HG02571 (cell line): ENCODE measurements around the gene CYBA.
"Not testable (repeated sequence)": the region's sequence is repeated elsewhere in the genome, so short reads cannot be mapped to it uniquely, and the experiment has no call there.

Source experiments
- ATAC-seq: cut with Tn5 transposase; IDR thresholded peaks from one replicate; pipeline ENCODE4 v1.9.1; 2021; ENCODE audit warnings: mild to moderate bottlenecking, moderate library complexity; ENCODE audit not compliant: unreplicated experiment

CYBA gene

DNA sequence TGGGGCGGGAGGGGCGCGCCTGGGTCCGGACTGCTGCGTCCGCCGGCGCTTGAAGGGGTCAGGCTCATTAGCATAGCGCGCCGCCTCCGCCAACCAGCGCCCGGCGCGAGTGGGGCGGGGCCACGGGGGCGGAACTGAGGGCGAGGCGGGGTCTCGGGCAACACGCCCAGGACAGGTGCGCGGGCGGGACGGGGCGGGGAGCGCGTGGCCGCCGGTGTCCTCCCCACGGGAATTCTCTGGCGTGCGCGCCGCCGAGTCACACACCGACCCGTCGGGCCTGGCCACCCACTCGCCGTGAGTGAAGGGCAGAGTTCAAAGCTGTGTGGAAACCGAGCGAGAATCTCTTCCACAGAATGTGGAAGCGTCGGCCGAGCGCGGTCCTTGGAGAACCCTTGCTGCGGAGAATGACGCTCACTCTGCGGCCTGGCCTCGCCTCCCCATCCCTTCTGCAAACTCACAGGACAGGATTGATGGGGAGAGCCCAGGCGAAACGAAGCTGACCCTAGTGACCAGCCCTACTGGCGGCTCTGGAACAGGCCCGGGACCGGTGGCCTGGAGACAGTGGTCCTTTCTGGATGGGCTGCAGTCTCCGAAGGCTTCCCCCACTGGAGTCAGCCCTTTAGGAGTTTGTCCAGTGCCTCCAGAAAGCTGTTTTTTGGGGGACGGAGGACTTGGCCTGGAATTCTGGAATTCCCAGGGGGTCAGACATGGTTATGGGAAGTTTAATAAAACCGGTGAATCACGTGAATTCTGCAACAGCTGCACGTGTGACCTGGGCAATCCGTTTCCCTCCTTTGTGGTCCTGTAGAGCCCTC, 35.8 kb upstream of the CYBA start, which contains the start of gene SNAI3:
SNAI3 (minus strand) TSS at position 69 of the 815 bp plus-strand sequence. CDS start 101 bp downstream, outside the sequence.
- ATAC-seq, result peak; percentile 64

DNA sequence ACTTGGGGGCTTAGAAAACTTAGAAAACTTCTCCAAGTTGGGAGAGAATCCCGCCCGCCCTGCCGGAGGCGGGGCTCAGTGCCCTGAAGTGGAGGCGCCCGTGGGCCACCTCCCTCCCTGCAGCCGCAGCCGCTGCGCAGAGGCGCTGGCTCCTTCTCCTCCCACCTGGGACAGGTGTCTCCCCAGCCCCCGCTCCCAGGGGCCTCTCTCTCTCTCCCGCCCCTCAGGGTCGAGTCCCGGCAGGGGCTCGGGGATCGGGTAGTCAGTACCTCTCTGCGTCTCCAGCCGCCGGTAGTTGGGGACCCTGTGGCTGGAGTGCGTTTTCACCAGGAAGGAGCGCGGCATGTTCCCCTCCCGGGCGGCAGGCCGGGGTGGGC, 35.2 kb upstream of the CYBA start:
- ATAC-seq, result peak; percentile 17

DNA sequence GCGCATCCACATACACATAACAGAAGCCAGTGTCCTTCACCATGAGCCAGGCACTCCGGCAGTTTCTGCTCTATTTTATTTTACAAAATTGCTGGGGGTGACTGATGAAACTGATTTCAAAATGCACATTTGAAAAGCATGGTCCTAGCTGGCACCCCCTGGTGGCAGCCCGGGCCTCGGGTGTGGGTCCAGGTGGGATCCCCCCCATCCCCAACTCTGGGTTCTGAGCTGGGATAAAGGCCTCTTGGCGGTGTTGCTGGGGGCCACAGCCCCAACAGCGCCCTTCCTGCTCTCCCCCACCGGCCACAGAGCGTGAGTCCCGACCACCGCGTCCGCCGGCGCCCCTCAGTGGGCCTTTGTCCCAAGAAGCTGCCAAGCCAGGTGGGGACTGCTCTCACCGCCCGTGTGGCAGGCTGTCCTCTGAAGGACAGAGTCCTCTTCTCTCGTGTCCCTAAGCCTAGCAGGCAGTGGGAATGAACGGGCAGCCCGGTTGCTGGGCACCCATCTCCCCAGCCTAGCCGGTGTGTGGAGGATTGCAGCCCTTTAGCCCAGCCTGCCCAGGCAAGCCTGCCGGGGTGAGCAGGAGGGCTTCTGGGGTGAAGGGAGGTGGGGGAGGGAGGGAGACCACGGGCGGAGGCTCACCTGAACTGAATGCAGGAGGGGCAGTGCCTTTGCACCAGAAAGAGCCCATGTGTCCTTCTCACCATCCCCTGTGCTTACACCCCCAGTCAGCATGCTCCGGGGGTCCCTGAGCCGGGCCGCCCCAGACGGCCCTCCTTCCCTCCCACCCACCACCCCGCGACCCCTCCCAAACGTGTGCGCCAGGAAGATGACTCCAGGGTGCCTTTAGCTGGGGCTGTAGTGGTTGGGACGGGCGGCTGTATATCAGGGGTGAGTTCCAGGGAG, 34.6 kb upstream of the CYBA start:
- no peak for ATAC-seq

DNA sequence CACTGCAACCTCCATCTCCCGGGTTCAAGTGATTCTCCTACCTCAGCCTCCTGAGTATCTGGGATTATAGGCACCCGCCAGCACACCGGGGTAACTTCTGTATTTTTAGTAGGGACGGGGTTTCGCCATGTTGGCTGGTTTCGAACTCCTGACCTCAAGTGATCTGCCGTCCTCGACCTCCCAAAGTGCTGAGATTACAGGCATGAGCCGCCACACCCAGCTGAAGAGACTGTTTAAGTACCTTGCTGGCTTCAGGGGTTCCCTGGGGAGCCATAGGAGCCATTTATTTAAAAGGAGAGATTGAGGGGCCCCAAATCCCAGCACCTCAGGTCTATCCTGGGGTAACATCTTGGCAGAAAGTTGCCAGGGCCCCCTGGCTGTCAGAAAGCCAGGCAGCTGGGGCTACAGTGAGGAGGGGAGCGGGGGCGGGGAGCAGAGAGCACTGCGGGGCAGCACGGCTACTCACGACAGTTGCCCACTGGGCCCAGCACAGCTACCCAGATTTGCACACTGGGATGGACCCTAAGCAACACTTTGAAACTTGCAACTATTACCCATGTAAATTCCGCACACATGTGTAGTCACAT, 33.8 kb upstream of the CYBA start:
- ATAC-seq, result no peak

DNA sequence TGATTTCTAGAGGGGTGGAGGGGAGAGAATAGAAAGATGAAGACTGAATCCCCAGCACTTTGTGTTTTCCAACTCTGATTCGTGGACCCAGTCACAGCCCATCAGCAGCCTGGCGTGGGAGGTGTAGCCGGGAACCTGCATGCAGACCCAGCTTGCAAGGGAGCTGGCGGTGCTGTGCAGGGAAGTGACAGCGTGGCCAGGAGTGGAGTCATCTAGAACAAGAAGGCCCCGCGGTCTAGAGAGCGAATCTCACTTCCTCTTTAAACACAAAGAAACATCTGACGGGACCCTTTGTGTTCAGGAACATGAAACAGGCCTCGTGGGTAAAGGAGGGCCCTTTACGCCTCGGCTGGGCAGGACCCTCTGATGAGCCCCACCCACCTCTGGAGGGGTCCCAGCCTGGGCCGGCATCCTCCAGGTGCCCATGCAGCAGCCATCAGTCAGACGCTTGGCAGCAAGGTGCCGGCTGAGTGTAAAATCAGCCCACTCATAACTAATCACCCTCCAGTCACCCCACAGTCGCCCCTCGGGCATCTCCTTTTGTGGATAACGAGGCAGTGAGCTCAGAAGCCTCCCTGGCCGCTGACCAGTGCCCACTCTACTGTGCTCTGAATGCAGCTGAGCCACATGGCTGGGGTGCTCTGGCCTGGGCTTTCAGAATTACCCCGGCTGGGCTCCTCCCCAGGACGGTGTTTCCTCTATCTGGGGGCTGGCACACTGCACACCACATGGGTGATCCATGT, 31.0 kb upstream of the CYBA start:
- peak; percentile 48 for ATAC-seq

DNA sequence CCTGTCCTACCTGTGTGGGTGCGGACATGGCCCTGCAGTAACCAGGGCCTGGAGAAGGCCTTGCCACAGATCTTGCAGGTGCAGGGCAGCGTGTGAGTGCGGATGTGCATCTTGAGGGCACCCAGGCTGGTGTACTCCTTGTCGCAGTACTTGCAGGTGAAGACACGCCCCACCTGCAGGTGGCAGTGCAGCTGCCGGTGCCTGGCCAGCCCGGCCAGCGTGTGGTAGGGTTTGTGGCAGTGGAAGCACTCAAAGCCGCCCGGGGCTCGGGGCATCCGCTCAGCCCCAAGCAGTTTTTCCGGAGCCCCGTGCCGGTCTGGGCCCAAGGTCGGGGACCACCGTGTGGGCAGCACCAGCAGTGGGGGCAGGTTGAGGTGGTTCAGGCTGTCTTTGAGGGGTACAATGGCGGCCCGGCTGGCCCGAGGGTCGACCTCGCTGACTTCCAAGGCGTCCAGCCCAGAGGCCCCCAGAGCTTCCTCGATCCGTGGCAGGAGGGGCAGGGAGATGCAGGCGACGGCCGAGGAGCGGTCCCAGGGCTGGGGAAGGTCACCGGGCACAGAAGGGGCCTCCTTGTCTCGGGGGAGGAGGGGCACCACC, 30.3 kb upstream of the CYBA start:
- no peak for ATAC-seq

DNA sequence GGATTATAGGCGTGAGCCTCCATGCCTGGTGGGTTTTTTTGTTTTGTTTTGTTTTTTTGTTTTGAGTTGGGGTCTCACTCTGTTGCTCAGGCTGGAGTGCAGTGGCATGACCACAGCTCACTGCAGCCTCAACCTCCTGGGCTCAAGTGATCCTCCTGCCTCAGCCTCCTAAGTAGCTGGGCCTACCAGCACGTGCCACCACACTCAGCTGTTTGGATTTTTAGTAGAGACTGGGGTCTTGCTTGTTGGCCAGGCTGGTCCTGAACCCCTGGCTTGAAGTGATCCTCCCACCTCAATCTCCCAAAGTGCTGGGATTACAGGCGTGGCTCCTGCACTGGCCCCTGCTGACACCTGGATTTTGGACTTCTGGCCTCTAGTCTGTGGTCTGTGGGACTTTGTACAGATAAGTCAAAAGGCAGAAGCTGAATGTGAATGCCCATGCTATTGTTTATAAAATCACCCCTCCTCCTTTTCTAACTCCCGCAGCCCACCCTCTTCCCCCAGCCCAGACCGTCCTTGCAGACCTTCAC, 29.8 kb upstream of the CYBA start:
- ATAC-seq, result no peak

DNA sequence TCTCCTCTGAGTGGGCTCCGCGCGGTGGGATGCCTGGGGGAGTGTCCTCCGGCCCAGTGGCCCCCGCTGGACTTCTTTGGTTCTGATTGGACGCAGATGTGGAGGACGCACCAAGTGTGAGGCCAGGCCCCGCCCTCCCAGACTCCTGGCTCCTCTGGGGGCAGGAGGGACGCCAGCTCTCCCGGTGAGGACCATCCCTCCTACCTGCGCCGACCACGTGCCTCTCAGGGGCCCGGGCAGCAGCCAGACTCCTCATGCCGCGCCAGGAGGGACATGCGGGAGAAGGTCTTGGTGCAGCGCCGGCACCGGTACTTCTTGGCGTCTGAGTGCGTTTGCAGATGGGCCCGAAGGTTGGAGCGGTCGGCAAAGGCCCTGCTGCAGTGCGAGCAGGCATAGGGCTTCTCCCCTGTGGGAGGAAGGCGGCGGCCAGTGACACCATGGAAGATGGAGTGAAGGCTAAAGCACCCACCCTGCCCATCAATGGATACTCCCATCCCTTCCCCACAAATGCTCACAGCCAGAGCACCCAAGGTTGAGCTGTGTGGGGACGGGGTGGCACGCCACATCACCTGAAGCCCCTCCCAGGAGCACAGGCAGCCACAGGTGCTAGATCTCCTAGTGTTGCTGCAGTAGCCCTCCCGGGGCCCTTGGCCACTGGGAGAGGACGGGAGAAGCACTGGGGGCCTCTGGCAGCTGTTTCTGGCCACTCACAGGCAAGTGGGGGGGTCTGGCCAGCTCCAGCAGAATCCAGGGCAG, 27.5 kb upstream of the CYBA start:
- ATAC-seq, result no peak

DNA sequence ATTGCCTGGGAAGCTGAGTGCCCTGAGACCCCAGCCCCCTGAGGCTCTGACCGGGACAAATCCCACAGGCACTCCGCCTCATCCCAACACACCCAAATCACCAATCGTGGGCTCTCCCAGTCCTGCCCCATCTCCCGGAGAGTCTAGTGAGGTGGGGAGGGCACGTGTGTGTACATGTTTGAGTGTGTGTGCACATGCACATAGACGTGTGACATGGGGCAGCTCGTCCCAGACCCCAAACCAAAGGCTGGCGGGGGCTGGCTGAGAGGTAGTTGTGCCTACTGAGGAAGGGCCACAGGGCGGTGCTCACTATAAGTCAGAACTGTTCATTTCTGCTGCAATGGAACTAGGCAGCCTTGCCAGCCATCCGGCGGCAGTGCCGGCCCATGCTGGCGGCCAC, 26.9 kb upstream of the CYBA start:
- ATAC-seq, result no peak

DNA sequence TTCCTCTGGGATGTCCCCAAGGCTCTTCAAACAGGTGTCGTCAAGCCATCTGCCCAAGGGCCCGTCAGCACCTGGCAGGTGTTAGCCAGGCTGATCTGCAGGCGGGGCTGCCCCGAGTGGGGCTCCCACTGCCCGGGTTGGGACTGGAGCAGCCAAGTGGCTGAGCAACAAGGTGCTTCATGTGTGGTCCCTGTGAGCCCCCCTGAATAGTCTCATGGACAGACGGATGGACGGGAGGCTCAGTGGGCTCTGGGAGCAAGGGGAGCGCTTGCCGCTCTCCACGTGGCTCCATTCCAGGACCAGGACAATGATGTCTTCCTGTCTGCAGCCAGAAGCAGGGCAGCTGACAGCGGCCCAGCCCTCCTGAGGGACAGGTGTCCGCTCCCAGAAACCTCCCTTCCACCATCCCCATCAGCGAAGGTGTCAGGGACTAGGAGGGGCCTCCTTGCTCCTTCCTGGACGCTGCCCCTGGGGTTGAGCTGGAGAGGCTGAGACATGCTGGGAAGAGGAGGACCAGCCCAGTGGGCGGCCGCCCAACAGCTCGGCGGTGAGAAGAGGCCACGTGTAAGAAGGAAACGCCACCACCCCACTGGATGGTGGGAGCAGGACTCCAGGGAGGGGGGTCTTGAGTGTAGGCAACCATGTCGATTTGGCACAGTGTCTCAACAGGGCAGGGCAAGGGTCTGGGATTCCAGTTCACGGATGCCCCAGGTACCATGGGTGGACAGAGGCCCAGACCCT, 25.8 kb upstream of the CYBA start:
- ATAC-seq, result no peak

DNA sequence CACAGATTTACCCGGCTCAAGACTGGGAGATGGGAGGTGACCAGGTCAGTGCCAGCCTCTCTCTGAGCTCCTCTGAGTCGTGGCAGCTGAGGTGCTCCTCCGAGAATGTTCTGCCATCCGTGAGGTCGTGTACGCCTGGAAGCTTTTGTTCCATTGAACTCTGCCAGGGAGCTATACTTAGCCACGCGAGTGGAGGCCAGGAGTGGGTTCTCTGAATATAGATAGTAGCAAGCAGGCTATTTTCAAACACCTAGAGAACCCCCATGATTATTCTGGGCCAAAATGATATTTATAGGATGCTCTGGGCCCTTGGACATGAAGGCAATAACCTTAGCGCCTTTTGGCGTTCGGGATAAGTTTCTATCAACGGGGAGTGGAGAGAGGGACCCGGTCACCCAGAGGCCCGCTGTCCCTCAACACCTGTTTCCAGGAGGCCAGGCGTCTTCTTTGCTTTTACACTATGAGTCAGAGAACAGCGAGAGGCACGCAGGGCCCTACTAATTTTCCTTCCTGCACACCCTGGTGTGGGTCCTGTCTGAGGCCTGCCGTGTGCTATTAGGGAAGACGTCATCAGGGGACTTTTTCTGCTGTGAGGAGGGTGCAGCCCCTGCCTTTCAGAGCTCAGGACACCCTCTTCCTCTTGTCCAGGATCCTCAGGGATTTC, 23.0 kb upstream of the CYBA start:
- ATAC-seq, result no peak

DNA sequence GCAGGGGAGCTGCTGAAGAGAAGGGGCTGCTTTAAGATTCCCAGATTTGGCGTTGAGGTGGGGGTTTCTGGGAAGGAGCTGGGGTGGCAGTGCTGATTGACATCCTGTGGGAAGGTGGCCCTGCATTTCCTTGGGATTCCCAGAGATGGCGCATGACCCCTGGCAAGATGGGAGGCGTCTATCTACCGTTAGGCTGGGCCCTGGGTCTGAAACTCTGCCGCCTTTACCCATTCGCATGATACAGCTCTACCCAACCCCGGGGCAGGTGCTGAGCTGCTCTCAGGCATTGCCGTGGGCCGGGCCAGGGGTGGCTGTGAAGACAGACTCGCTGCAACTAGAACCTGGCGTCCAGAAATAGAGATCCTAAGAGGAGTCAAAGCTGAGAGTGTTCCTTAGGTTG, 21.9 kb upstream of the CYBA start:
- no peak for ATAC-seq

DNA sequence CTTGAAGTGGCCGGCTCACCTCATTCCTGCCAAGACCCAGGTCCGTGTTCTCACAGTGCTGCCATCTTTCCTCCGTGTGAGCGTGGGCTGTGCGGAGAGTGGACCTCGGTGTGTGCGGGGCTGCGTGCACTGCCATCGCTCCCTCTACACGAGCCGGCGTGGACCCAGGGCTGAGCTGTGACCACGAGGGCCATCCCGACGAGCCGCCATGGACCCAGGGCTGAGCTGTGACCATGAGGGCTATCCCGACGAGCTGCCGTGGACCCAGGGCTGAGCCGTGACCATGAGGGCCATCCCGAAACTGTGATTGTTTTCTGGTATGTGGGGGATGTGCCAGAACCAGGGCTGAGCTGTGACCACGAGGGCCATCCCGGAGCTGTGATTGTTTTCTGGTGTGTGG, 21.0 kb upstream of the CYBA start:
- no peak for ATAC-seq

DNA sequence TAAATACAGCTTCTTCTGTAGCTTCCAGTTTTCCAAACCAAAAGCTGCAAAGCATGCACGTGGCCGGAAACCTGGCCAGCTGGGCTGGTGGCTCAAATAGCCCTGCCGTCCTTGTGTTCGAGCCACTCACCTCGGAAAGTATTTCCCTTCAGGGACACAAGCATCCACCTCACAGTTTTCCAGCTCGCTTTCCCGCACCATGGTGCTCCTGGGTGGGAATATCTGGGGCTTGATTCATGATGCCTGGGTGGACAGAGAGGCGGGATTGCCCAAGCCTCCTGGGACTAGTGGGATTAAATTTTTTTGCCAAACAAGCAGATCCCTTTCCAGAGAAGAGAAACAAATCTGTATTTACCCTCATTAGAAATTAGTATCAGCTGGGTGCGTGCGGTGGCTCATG, 19.1 kb upstream of the CYBA start:
- no peak for ATAC-seq

DNA sequence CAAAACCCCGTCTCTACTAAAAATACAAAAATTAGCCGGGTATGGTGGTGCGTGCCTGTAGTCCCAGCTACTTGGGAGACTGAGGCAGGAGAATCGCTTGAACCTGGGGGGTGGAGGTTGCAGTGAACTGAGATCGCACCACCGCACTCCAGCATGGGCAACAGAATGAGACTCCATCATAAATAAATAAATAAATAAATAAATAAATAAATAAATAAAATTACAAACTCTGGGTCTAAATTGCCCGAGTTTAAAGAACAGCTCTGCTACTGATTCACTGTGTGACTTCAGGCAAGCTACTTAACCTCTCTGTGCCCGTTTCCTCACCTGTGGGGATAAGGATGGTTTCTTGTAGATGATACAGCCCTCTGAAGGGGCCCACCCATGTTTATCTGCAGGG, 18.6 kb upstream of the CYBA start:
- ATAC-seq, result not testable (repeated sequence)

DNA sequence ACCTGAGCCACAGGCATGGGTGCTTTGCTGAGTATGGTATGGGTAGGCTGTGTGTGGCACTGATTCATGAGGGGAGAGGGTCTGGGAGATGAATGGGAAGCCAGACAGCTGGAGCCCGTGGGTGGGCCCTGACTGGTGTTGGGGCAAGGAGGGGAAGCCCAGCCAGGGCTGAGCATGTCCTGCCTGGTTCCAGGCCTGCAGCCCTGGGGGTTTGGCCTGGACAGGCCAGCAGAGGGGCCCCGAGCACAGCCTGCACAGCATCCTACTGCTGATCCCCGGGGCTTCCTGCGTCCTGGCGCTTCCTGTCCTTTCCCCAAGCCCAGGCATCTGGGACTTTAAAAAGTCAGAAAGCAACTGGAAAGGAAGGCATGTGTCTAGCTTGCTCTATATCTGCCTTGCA, 16.6 kb upstream of the CYBA start:
- ATAC-seq, result no peak

DNA sequence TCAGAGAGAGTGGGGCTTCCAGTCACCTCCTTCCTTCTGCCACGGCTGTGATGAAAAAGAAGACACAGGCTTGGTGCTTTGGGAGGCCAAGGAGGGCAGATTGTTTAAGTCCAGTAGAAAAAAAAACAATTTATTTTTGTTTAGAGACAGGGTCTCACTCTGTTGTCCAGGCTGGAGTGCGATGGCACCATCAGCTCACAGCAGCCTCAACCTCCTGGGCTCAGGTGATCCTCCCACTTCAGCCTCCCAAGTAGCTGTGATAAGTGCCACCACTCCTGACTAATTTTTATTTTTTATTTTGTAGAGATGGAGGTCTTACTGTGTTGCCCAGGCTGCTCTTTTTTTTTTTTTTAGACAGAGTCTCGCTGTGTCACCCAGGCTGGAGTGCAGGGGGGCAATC, 14.7 kb upstream of the CYBA start:
- ATAC-seq, result no peak

DNA sequence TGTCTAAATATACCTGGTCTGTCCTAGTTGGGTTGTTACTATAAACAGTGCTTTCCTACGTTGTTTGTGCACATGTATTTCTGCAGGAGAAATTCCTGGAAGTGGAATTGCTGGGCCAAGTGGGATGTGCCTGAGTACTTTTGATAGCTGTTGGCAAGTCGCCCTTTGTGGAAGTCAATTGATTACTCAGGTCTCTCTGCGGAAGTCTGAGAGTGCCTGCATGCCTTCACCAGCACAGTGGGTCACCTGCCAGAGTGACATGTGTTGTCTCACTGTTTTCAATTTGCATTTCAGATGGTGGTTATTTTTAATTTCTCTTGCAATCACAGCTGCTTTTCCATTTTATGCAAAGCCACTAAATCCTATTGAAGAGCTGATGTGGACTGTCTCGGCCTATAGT, 14.3 kb upstream of the CYBA start:
- no peak for ATAC-seq
